ENCODE measurements around the gene SRC.

DNA sequence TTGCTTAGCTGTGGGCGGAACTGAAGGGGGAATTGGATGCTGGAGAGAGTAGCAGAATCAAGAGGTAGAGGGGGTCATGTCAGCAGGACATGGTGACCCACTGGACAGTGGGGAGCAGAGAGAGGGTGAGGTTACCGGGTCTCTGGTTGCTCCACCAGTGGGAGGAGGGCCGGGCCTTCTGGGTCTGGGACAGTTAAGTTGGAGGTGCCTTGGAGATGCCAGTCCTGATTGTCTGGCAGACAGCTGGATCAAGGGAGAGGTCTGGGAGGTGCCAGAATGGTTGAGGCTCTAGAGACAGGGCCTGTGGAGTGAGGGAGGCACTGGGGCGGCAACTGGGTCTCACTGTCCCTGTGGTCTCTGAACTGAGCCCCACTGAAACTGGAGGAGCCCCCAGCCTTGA, 31.8 kb upstream of the SRC start:
- no peak for TF ChIP-seq EZH2 (IDR thresholded peaks at IDR 0.05)
- no peak for TF ChIP-seq EZH2phosphoT487 (IDR thresholded peaks at IDR 0.05)
- TF ChIP-seq, protein P1, sequence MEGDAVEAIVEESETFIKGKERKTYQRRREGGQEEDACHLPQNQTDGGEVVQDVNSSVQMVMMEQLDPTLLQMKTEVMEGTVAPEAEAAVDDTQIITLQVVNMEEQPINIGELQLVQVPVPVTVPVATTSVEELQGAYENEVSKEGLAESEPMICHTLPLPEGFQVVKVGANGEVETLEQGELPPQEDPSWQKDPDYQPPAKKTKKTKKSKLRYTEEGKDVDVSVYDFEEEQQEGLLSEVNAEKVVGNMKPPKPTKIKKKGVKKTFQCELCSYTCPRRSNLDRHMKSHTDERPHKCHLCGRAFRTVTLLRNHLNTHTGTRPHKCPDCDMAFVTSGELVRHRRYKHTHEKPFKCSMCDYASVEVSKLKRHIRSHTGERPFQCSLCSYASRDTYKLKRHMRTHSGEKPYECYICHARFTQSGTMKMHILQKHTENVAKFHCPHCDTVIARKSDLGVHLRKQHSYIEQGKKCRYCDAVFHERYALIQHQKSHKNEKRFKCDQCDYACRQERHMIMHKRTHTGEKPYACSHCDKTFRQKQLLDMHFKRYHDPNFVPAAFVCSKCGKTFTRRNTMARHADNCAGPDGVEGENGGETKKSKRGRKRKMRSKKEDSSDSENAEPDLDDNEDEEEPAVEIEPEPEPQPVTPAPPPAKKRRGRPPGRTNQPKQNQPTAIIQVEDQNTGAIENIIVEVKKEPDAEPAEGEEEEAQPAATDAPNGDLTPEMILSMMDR (IDR thresholded peaks at IDR 0.05), result no peak
